Panc1 (cell line): ENCODE data around the gene MBOAT1. TPM values are rescaled to one million over a fixed set of nuclear protein-coding genes. Genes with fewer than 3 reads are reported as not detected.

Experiments used
- ATAC-seq: fragments of 200-7000 bp; cut with Tn5 transposase; 2 replicates; pipeline ENCODE4 v1.9.1; 2020; ENCODE audit warnings: mild to moderate bottlenecking, moderate library complexity
- BruUV-seq: library from RNA; stranded (reverse); fragments of 400-500 nt; replicated peaks from 2 replicates; lab custom pipeline; 2021; lab: Mats Ljungman, UMichigan
- CTCF ChIA-PET: fragments of 300-600 bp; sonication (Branson Sonifier 250); formaldehyde crosslinking; loops from one replicate; lab custom pipeline; 2022; ENCODE audit warnings: antibody characterized with exemption; lab: Charles Lee
- POLR2A ChIA-PET: fragments of 300-600 bp; sonication (Branson Sonifier 250); formaldehyde crosslinking; loops from one replicate; lab custom pipeline; 2022; ENCODE audit warnings: antibody characterized with exemption; lab: Charles Lee
- DNase-seq: peaks from one replicate; pipeline ENCODE4 v3.0.0-alpha.2; 2010; ENCODE audit warnings: low read depth, low spot score
- H3K27ac ChIP-seq: 2 replicates; pipeline ENCODE4 v1.5.1; 2011; ENCODE audit warnings: mild to moderate bottlenecking, low read length, inconsistent platforms
- H3K27me3 ChIP-seq: fragments of 200-500 bp; sonication (Bioruptor generic); 2 replicates; pipeline ENCODE4 v1.6.0; 2014; ENCODE audit warnings: low read length, inconsistent platforms; ENCODE audit not compliant: control insufficient read depth, insufficient read depth
- H3K36me3 ChIP-seq: fragments of 200-500 bp; sonication (Bioruptor generic); 2 replicates; pipeline ENCODE4 v1.5.1; 2014; ENCODE audit warnings: inconsistent platforms, mild to moderate bottlenecking, low read length, moderate library complexity; ENCODE audit not compliant: control insufficient read depth, insufficient read depth
- H3K4me1 ChIP-seq: 2 replicates; pipeline ENCODE4 v1.5.1; 2011; ENCODE audit warnings: inconsistent platforms, mild to moderate bottlenecking, low read length, moderate library complexity; ENCODE audit not compliant: control insufficient read depth, insufficient read depth
- H3K4me3 ChIP-seq, 2 experiments: 2 replicates each; pipeline ENCODE4 v1.5.1; 2011 to 2012; ENCODE audit warnings: low read depth in 2 of 2, low read length in 2 of 2, mild to moderate bottlenecking in 2 of 2, inconsistent platforms in 1 of 2, moderate library complexity in 1 of 2
- H3K9me3 ChIP-seq: fragments of 200-500 bp; sonication (Bioruptor generic); 2 replicates; pipeline ENCODE4 v1.5.1; 2014; ENCODE audit warnings: low read depth, mild to moderate bottlenecking, inconsistent platforms, low read length, moderate library complexity; ENCODE audit not compliant: control insufficient read depth, insufficient read depth
- CTCF ChIP-seq: fragments of 450-650 bp; IDR thresholded peaks from 2 replicates; pipeline ENCODE4 v1.5.1; 2017; ENCODE audit warnings: mild to moderate bottlenecking
- POLR2AphosphoS5 ChIP-seq: IDR thresholded peaks from 2 replicates; pipeline ENCODE4 v1.6.1; 2012; ENCODE audit warnings: mild to moderate bottlenecking, low read depth, low read length, moderate library complexity
- SIN3A ChIP-seq: IDR thresholded peaks from 2 replicates; pipeline ENCODE4 v1.6.1; 2012; ENCODE audit warnings: low read depth, mild to moderate bottlenecking, low read length, moderate library complexity, borderline replicate concordance; ENCODE audit not compliant: insufficient read depth
- TCF7L2 ChIP-seq: IDR thresholded peaks from 2 replicates; pipeline ENCODE4 v1.6.1; 2011; ENCODE audit warnings: mild to moderate bottlenecking, low read depth, low read length, inconsistent platforms
- in situ Hi-C: cut with HindIII; loops from 2 replicates; pipeline ENCODE4 v1.10.0; 2016; ENCODE audit warnings: low sequenced_read_pairs, low pct_unique_long_range_greater_than_20kb
- intact Hi-C: fragments of 100-400 bp; cut with micrococcal nuclease; formaldehyde crosslinking; loops from one replicate; pipeline ENCODE4 v1.10.0; 2022; ENCODE audit not compliant: unreplicated experiment
- total RNA-seq: library from RNA; stranded (reverse); gene quantifications from one replicate; pipeline ENCODE4 v1.2.1, GENCODE V29; 2021; ENCODE audit not compliant: unreplicated experiment
- TF ChIP-seq, protein P1 (sequence below), 2 experiments: IDR thresholded peaks; 2 replicates each; pipeline ENCODE4 v1.6.1; 2011 to 2012; ENCODE audit warnings: low read depth in 2 of 2, control low read depth in 1 of 2, low read length in 1 of 2, mild to moderate bottlenecking in 1 of 2, moderate library complexity in 1 of 2; ENCODE audit not compliant: insufficient read depth in 1 of 2

Gene MBOAT1
- total RNA-seq, 1 experiment from 2014 or later, result 15.1 TPM

- ChIA-PET POLR2A (no interaction called here), CTCF (no interaction called here)
These were observed 53.2 kb downstream of the MBOAT1 start for GRCh38 chr6:20159098-20159497.

GRCh38 chr6:20158676-20159075, 53.6 kb downstream of the MBOAT1 start:
- in situ Hi-C loops, result no loop called here
- intact Hi-C loops, result no loop called here
- Histone ChIP-seq H3K9me3 (no peaks in the 10 kb centered on the region), H3K4me3 (no peak overlapping the region), H3K27me3 (no peaks in the 10 kb centered on the region), H3K27ac (no peak overlapping the region), H3K4me1 (no peaks in the 10 kb centered on the region), H3K36me3 (no peaks in the 10 kb centered on the region; the same call in 1 of the 2 replicates)
- POLR2A ChIA-PET, result no interaction called here
- TF ChIP-seq CTCF, result no peak
- TF ChIP-seq SIN3A, result no peak
- BruUV-seq, result no TSS peak
- ATAC-seq, result no peak
- CTCF ChIA-PET, result no interaction called here
- DNase-seq, result no peak

More at GRCh38 chr6:20159098-20159497, 53.2 kb downstream of the MBOAT1 start:
- Histone ChIP-seq H3K27me3 (no peaks in the 10 kb centered on the region), H3K36me3 (no peaks in the 10 kb centered on the region), H3K27ac (no peak overlapping the region), H3K9me3 (no peaks in the 10 kb centered on the region), H3K4me1 (no peaks in the 10 kb centered on the region), H3K4me3 (no peak overlapping the region)
- intact Hi-C loops, result no loop called here
- DNase-seq (no peak), ATAC-seq (no peak)
- in situ Hi-C loops, result no loop called here
- no peak for TF ChIP-seq POLR2AphosphoS5
- TF ChIP-seq SIN3A, result no peak
- TF ChIP-seq, protein P1, sequence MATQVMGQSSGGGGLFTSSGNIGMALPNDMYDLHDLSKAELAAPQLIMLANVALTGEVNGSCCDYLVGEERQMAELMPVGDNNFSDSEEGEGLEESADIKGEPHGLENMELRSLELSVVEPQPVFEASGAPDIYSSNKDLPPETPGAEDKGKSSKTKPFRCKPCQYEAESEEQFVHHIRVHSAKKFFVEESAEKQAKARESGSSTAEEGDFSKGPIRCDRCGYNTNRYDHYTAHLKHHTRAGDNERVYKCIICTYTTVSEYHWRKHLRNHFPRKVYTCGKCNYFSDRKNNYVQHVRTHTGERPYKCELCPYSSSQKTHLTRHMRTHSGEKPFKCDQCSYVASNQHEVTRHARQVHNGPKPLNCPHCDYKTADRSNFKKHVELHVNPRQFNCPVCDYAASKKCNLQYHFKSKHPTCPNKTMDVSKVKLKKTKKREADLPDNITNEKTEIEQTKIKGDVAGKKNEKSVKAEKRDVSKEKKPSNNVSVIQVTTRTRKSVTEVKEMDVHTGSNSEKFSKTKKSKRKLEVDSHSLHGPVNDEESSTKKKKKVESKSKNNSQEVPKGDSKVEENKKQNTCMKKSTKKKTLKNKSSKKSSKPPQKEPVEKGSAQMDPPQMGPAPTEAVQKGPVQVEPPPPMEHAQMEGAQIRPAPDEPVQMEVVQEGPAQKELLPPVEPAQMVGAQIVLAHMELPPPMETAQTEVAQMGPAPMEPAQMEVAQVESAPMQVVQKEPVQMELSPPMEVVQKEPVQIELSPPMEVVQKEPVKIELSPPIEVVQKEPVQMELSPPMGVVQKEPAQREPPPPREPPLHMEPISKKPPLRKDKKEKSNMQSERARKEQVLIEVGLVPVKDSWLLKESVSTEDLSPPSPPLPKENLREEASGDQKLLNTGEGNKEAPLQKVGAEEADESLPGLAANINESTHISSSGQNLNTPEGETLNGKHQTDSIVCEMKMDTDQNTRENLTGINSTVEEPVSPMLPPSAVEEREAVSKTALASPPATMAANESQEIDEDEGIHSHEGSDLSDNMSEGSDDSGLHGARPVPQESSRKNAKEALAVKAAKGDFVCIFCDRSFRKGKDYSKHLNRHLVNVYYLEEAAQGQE (IDR thresholded peaks at IDR 0.05; ENCODE audit: insufficient read depth in 1 of 2, low read depth in 2 of 2, low read length in 1 of 2), result no peak
- TF ChIP-seq CTCF, result no peak
- no peak for TF ChIP-seq TCF7L2
- BruUV-seq, result no TSS peak
